Testis (tissue), 5 donors: ENCODE data around the gene UNC5CL. TPM values are rescaled to one million over a fixed set of nuclear protein-coding genes. Genes with fewer than 3 reads are reported as not detected.

Experiments
- DNase-seq: peaks from one replicate; pipeline ENCODE4 v3.0.0-alpha.2; 2019
- H3K27ac ChIP-seq, 2 donors: fragments of 200-600 bp; sonication (generic); one replicate each; pipeline ENCODE4 v1.5.1; 2019
- H3K27me3 ChIP-seq: fragments of 200-600 bp; sonication (generic); one replicate; pipeline ENCODE4 v1.5.1; 2019
- H3K36me3 ChIP-seq: fragments of 200-600 bp; sonication (generic); one replicate; pipeline ENCODE4 v1.5.1; 2017; ENCODE audit warnings: low read depth; ENCODE audit errors: missing control alignments
- H3K4me1 ChIP-seq: fragments of 200-600 bp; sonication (generic); one replicate; pipeline ENCODE4 v1.5.1; 2019
- H3K4me3 ChIP-seq, 2 donors: fragments of 200-600 bp; sonication (generic); one replicate each; pipeline ENCODE4 v1.5.1; 2017 to 2019
- H3K9me3 ChIP-seq: fragments of 200-600 bp; sonication (generic); one replicate; pipeline ENCODE4 v1.5.1; 2017
- CTCF ChIP-seq, 3 experiments: fragments of 450-650 bp in 2 of 3; fragments of 200-600 bp in 1 of 3; sonication (generic) in 1 of 3; IDR thresholded peaks; one replicate each; pipeline ENCODE4 v1.5.1; 2016 to 2019; ENCODE audit warnings: antibody characterized with exemption in 3 of 3, mild to moderate bottlenecking in 2 of 3, moderate library complexity in 1 of 3
- POLR2A ChIP-seq: fragments of 450-650 bp; IDR thresholded peaks from one replicate; pipeline ENCODE4 v1.6.1; 2017; ENCODE audit warnings: antibody characterized with exemption, mild to moderate bottlenecking, moderate library complexity
- WGBS, 2 donors: methylation state at CpG; one replicate each; pipeline ENCODE4 v1.1.5; 2018; 5-methylcytosine and 5-hydroxymethylcytosine counted together
- intact Hi-C: fragments of 100-400 bp; cut with DNase I; formaldehyde crosslinking; loops from one replicate; pipeline ENCODE4 v1.15.1; 2023; ENCODE audit warnings: low total_unique reads
- long read RNA-seq, 2 donors: transcript quantifications; one replicate each; lab custom pipeline, GENCODE V29; 2026
- polyA plus RNA-seq: library from polyadenylated mRNA; stranded (reverse); fragments of 350-450 nt; fragmentation: Illumina TruSeq; extraction: RNeasy Lipid Tissue Mini Kit (QIAGEN cat#74804); gene quantifications from one replicate; pipeline ENCODE4 v1.2.3, GENCODE V29; 2014; ENCODE audit warnings: low read depth, low replicate concordance; ENCODE audit not compliant: insufficient read depth
- total RNA-seq, 2 donors: library from RNA; depleted of rRNA; stranded (reverse); fragments of >200 nt; gene quantifications; one replicate each; pipeline ENCODE4 v1.2.3, GENCODE V29; 2016

Gene UNC5CL
- total RNA-seq, result 1 to 10 TPM; 2.0 to 3.2 TPM
- 3.1 TPM for polyA plus RNA-seq
- long read RNA-seq, donor 1, result 0 reads
- long read RNA-seq, donor 2, result 0 reads

GRCh38 chr6:41039060-41039998, at the start of gene UNC5CL:
TSS of gene UNC5CL (minus strand) at chr6:41039221. CDS start at chr6:41035074, 4,147 bp downstream.
- TF ChIP-seq CTCF (IDR thresholded peaks at IDR 0.05) (peak in 2 of 3 experiments; percentile 42 to 51), POLR2A (no peak)
- WGBS, 2 donors, result 85 to 90% methylated on average over 10 of the region's 10 CpGs
- Histone ChIP-seq H3K27ac (no peak within 1 kb of the TSS), H3K27me3 (no peaks in the 10 kb centered on the region), H3K36me3 (no peaks in the 10 kb centered on the region), H3K4me3 (no peak within 1 kb of the TSS), H3K4me1 (no peaks in the 10 kb centered on the region), H3K9me3 (no peaks in the 10 kb centered on the region)
- peak; percentile 49 for DNase-seq
- intact Hi-C loops, result loop anchor here (10.0 kb wide), 1 partner anchor 145 kb away; no protein-coding TSS in a partner anchor

GRCh38 chr6:41088451-41088850, 49.4 kb upstream of the UNC5CL start:
- Histone ChIP-seq H3K27me3 (no peaks in the 10 kb centered on the region), H3K27ac (no peak overlapping the region), H3K4me3 (no peak overlapping the region), H3K4me1 (no peaks in the 10 kb centered on the region), H3K36me3 (no peaks in the 10 kb centered on the region), H3K9me3 (no peaks in the 10 kb centered on the region)
- 71 to 72% methylated on average over 4 of the region's 4 CpGs for WGBS, 2 donors
- TF ChIP-seq POLR2A (no peak), CTCF (IDR thresholded peaks at IDR 0.05) (no peak)
- intact Hi-C loops, result no loop called here
- no peak for DNase-seq

GRCh38 chr6:41085182-41085581, 46.2 kb upstream of the UNC5CL start:
- no peaks in the 10 kb centered on the region for H3K36me3 ChIP-seq
- DNase-seq, result no peak
- H3K27me3 ChIP-seq, result no peaks in the 10 kb centered on the region
- no peaks in the 10 kb centered on the region for H3K4me1 ChIP-seq
- intact Hi-C loops, result no loop called here
- H3K4me3 ChIP-seq, result no peak overlapping the region
- no peak overlapping the region for H3K27ac ChIP-seq
- no peaks in the 10 kb centered on the region for H3K9me3 ChIP-seq
- TF ChIP-seq CTCF (IDR thresholded peaks at IDR 0.05) (no peak), POLR2A (no peak)

- Histone ChIP-seq H3K27me3 (no peaks in the 10 kb centered on the region), H3K4me3 (no peak overlapping the region), H3K36me3 (no peaks in the 10 kb centered on the region), H3K9me3 (no peaks in the 10 kb centered on the region), H3K4me1 (no peaks in the 10 kb centered on the region), H3K27ac (no peak overlapping the region)
- TF ChIP-seq CTCF (IDR thresholded peaks at IDR 0.05) (no peak), POLR2A (no peak)
- no peak for DNase-seq
- intact Hi-C loops, result no loop called here
These were observed 44.1 kb upstream of the UNC5CL start for GRCh38 chr6:41083072-41083471.
